T-helper 1 cell treated with Interleukin-12 subunit alpha and Interleukin-12 subunit beta and Interleukin-4 antibody, amounts not matched to agents 30 ng/mL and 1 ng/mL, for 36 hours (primary cell): ENCODE data around the gene ANK2. TPM values are rescaled to one million over a fixed set of nuclear protein-coding genes. Genes with fewer than 3 reads are reported as not detected.
"Not testable (repeated sequence)": the region's sequence is repeated elsewhere in the genome, so short reads cannot be mapped to it uniquely, and the experiment has no call there.

Experiments used
- intact Hi-C: fragments of 100-400 bp; cut with micrococcal nuclease; formaldehyde crosslinking; loops from one replicate; pipeline ENCODE4 v1.15.1; 2024
- total RNA-seq: library from RNA; stranded (reverse); gene quantifications from 2 replicates; pipeline ENCODE4 v1.2.3, GENCODE V29; 2022

Gene ANK2
- total RNA-seq, 1 donor from 2014 or later: 1.4 TPM

DNA sequence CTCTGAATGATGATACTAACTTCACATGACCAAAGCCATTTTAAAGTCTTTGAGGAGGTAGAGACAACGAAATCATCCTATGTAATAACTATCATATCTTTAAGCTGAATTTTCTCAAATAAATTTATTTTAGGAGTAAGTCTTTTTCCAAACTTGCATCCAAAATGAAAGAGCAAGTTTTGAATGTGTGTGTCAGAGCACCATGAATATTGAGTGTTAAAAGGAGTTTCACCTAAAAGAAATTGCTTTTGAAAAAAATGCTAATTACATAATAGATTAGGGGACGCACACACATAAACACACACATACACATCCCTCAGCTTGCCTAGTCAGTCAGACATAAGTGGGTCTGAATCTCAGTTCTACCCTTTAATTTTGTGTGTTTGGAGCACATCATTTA is 1.9 kb downstream of the ANK2 start:
- intact Hi-C loops: no loop called here

DNA sequence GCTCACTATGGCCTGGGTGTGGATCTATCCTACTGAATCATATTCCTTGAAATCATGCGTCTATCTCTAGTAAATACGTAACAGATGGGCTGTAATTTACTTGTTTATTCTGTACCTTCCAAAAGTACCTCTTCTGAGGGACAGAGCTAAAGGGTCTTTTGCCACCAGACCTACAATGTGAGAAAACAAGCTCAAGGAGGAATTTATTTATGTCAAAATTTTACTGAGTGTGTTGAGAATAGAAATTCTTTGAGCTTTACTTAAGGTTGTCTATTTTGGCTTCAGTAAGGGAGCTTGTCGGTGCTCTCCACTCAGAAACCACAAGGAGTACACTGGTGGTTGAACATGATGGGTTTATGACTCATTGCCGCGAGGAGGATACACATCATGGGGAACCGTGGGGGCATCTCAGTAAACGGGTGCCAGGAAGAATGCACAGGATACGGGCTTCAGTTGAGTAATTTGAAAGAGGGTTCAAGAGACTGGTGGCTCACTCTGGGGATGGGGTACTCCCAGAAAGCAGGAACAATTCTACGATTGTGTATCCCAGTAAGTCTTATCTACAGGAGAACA is 3.0 kb downstream of the ANK2 start:
- intact Hi-C loops: no loop called here

DNA sequence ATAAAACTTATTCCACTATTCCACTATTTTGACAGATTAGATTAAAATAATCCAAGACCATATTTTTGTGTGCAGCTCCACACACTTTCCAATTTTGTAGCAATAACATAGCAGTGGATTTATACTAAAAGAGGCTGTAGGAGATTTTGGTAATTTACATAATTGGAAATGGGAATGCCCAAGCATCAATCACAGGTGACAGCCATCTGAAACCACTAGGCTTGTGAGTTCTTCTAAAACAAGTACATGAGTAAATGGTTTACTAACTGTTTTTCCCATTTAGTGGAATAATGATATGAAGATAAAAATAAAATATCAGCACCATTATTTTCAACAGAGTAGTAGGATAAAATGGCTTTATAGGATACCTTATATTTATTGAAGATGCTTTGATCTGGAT is 4.4 kb downstream of the ANK2 start:
- intact Hi-C loops: no loop called here

DNA sequence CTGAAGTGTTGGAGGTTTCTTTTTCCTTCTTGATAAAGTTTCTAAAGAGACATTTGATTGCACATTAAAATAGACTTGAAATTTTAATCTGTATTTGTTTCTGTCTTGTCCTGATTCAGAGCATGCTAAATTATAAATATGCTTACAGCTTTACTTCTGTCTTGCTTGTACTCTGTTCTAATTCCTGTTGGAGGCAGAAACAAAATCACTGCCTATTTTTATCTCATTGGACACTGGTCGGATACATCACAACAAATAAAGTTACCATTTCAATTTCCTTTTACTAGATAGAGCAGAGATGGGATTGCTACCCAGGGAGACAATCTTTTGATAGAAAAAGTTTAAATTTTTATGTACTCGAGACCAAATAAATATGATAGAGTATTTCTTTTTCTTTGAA is 6.9 kb downstream of the ANK2 start:
- intact Hi-C loops: no loop called here

DNA sequence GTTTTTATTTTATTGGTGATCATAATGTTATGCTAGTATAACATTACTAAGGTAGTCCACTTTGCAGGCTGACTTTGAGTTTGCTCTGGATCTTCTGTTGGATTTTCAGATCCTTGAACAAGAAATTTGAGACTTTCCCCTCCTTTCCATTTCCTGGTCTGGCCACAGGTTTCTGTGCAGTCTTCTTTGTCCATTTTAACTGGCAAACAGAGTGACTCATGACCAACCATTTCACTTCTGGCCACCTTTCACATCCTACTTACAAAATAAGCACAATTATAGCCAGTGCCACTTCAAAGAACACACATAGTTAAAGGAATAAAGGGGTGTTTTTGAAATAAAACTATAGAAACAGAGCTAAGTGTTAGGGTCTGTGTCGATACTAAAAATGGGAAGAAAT is 8.4 kb downstream of the ANK2 start:
- intact Hi-C loops: no loop called here

DNA sequence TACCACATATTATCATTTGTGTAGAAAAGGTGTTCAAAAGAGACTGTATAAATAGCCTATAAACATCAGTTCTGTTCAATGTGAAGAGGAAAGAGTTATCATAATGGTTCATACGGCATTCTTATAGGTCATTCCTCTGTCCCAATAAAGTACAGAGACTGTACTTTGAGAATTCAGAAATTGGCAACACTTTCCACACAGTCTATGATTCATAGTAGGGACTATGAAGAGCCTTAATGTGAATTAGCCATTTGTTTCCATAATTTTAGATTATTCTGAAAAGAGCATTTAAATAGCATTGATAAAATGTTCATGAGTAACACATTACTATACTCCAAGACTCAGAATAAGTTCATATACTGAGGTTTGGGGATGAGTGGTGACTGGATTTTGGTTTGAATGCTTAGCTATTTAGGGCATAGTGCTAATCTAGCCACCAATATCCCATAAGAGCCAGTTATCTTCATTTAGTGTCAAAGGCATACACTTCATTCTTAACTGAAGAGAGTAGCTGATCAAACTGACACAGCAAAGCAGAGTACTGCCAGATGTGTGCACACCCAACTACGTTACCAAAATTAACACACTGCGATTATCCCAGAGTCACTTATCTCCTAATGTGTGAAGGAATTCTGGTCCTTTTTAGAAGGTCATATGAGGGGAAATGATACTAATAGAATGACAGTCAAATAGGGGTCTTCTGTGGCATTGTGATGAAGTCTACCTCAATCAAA is 10.2 kb downstream of the ANK2 start:
- intact Hi-C loops: no loop called here

DNA sequence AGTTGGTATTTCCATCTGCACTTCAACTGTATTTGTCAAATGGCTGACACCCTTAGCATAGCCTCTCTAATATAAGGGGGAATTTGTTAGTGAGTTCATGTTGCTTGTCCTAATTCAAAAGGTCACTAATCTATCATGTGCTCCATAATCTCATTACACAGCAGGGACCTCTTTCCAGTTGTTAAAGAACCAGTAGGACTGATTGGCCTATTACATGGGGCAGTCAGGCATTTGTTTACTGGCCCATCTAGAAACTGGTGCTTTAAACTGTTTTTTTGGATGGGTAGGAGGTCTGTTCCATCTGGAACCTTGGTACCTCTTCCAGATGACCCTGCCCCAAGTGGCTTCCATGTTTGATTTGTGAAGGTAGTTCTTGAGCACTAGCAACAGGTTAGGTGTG is 11.4 kb downstream of the ANK2 start:
- intact Hi-C loops: no loop called here

DNA sequence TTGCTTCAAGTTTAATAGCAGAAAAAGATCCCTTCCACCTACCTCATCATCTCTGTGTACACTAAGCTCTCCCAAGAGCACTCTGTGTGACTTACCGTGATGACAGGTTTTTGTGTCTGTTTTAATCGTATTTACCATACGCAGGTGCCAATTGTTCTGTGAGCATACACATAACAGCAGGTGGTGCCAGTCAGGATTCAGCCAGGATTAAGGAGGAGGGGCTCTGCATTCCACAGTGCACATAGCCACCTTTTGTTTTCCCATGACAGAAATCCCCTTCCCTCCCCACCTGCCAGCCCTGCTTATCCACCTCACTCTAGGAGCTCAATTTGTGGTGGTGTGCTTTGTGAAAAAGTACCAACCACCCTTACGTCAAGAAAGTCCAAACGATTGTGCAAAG is 14.8 kb downstream of the ANK2 start:
- intact Hi-C loops: no loop called here

DNA sequence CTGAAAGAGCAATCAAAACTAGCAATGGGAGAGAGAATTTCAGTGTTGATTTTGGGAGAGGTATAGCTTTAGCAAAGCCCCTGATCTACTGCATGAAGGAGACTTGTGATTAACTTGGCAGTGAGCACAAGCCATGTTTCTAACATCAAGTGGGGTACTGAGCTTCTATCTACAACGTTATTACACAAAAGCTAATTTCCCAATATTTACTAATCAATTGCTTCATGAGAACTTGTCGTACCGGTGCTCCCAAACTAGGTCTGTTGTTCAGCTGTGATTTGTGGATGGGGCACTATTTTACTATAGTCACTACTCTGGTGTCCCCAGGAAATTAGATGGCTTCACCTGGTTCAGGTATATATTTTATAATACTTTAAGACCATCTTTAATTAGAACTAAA is 16.2 kb downstream of the ANK2 start:
- intact Hi-C loops: no loop called here

DNA sequence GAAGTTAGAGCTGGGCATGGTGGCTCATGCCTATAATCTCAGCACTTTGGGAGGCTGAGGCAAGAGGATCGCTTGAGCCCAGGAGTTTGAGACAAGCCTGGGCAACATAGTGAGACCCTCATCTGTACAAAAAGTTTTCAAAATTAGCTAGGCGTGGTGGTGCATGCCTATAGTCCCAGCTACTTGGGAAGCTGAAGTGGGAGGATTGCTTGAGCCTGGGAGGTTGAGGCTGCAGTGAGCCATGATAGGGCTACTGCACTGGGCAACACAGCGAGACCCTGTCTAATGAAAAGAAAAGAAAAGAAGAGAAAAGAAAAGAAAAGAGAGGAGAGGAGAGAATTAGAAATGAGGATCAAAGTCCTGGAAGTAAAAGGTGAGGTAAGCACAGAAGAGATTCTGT is 19.3 kb downstream of the ANK2 start:
- intact Hi-C loops: not testable (repeated sequence)

DNA sequence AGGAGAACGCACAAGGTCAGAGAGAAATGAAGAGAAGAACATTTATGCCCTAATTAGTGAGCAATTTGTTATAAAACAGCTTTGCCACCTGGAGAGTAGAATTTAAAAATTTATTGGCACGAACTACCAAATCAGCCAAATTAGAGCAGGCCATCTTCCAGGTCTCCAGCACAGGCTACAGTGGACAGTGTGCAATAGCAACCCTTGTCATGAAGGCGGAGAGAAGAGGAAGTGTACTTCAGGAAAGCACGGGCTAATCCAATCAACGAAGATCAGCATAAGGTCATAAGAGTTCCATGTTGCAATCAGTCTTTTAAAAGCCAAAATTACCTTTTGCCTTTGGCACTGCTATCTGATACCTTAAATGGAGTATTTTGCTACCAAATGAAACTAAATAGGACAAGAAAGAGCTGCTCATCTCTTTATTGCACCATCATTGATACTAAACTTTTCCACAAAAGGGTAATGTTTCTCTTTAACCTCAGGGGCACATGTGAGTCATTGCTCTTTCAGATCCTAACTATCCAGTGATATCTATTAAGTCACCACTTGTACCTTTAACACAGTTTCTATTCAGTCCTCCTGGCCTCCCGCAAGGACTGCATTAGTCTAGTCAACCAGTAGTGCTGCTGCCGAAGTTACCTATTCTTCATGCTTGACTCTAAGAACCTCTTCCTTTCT is 19.9 kb downstream of the ANK2 start:
- intact Hi-C loops: no loop called here

DNA sequence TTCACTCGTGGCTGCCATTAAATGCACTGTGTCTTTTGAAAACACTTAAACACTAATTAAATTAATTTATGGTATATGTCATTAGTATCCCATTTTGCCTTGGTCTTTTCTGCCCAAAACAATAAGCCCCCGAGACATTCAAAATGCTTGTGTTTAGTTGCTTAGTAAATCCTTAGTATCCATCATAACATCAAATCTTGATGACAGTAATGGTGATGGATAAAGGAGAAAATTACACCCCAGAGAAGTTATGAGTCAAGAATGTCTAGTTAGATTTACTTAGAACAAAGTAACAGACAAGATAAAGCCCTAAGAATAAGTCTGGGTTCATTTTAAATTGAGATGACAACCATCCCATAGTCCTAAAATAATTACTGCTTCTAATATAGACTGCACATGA is 21.3 kb downstream of the ANK2 start:
- intact Hi-C loops: no loop called here

DNA sequence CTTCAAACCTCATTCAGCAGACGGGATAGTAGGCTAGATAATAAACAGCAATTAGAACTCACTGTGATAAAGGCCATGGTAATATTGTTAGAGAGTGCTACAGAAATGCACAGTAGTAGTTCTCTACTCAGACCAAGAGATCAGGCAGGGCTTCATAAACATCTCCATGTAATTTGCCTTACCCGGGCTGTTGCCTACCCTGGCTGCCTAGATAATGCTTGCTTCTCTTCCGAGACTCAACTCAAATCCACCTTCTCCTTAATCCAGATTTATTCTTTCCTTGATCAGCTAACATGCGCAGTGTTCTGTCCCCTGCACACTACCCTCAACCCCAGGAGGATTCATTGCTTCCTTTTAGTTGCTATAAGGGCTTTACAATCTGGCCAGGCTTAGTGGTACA is 21.8 kb downstream of the ANK2 start:
- intact Hi-C loops: no loop called here

DNA sequence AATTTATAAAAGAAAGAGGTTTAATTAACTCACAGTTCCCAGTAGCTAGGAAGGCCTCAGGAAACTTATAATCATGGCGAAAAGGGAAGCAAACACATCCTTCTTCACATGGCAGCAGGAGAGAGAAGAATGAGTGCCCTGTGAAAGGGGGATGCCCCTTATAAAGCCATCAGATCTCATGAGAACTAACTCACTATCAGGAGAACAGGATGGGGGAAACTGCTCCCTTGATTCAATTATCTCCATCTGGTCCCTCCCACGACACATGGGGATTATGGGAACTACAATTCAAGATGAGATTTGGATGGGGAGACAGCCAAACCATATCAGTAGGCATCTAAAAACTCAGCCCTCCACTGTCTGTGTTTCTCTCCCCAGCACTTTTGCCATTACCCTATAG is 22.4 kb downstream of the ANK2 start:
- intact Hi-C loops: no loop called here

DNA sequence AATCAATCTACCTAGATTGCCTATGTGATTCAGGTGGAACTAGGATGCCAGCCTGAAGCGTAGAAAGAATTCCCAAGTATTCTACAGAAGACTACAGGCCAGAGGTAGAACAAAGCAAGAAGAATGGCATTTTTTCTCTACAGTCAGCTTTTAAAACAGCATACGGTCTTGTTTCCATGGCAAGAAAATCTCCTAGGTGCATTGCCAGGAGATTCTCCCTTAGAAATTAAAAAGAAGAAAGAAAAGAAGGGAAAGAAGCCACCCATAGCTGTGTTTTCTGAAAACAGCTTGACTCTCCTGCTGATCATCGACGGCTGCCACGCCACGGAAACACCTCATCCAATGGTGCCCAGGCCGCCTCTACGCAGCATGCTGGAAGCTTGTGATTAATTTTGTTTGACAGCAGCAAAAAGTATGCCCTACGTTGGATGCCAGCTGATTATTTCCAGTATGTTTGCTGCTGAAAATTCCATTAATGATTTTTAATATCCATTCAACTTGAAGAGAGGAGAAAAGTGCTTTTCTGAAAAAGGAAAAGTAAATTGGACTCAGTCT is 24.1 kb downstream of the ANK2 start:
- intact Hi-C loops: no loop called here

DNA sequence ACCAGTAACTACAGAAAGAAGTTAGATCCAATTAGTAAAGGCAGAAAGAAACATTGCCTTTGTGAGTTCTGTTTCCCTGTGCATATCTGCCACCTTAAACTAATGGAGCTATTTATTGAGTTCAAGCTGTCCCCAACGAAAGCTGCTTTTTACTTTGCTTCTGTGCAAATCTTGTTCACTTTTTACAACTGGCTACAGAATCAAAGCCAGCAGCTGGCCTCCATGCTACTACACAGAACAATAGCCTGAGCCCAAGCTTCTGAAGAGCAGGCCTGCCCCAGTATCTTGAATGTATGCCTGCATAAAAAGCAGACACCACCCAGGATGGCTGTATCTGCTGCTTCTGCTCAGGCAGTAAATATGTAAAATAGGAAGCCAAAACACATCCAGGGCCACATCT is 28.1 kb downstream of the ANK2 start:
- intact Hi-C loops: no loop called here

DNA sequence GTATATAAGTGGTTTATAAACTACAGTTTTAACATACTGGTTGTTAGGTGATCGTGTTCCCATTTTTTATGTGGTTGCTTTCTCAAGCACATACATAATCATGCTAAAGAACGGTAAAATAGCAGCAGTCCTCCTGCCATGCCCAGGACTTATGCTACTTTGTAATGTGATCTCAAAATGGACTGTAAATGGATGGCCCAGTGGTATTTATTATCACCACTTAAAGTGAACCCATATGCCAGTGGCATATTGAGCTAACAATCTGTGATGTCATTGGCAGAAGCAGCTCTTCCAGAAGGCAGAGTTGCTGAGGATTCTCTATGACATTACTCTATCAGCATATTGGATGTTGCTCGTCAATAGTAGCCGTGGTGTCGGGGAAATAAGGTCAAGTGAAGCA is 28.6 kb downstream of the ANK2 start:
- intact Hi-C loops: no loop called here

DNA sequence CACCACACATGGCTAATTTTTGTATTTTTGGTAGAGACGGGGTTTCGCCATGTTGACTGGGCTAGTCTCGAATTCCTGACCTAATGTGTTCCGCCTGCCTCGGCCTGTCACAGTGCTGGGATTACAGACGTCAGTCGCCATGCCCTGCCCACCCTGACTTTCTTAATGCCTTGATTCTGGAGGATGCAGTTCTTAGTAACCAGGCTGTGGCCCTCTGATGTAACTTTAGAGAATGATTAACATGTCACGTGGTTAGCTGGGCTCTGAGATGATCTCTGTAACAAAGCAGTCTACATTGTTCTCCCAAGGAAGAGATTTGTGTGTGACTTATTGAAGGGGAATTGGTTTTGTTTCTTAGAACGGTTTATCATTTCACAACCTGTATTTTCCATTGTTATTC is 30.6 kb downstream of the ANK2 start:
- intact Hi-C loops: no loop called here

DNA sequence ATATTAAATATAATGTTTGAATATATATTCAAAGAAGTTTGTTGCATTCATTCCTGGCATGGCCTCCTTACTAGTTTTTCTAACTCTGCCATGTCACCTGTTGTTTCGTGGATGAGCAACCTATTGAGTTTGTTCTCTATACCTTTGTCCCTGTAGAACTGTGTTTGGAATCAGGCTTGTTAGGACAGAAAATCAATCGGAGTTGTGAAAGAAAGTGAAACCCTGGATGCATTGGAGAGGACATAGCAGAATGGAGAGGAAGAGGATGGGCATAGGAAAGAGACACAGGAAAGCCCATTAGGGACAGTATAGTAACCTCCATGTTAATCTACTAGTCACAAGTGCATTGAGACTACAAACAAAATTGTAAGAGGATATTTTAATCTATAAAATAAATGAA is 31.2 kb downstream of the ANK2 start:
- intact Hi-C loops: no loop called here

DNA sequence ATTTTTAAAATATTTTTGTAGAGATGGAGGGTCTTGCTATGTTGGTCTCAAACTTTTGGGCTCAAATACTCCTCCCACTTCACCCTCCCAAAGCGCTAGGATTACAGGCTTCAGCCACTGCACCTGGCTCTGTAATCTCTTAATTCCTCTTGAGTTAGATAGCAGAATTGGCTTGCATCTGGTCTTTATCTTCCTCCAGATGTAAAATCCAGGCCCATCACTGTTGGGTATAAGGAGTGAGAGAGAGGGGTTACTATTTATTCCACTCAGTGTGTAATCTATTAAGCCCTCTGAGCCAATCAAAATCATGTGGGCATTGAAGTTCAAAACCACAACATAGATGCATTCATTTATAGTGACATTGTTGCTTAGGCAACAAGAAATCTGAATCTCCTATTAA is 33.9 kb downstream of the ANK2 start:
- intact Hi-C loops: no loop called here

DNA sequence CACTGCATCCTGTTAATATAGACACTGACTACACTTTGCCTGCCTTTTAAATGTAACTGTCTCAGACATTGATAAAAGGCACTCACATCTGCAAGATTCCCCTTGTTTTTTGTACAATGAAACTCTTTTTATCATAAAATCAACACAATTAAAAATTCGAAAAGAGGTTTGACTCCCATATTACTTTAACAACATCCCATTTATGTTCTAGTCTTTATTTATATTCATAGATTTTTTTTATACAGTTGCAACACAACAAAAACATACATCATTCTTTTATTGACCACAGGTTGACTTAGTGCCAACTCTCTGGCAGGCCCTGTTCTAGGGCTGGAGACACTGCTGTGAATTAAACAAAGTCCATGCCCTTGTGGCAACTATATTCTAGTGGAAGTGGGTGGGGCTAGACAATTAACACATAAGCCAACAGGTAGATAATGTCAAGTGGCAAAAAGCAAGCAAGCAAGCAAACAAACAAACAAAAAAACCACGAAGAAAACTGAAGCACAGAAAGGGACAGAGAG is 36.8 kb downstream of the ANK2 start:
- intact Hi-C loops: no loop called here

DNA sequence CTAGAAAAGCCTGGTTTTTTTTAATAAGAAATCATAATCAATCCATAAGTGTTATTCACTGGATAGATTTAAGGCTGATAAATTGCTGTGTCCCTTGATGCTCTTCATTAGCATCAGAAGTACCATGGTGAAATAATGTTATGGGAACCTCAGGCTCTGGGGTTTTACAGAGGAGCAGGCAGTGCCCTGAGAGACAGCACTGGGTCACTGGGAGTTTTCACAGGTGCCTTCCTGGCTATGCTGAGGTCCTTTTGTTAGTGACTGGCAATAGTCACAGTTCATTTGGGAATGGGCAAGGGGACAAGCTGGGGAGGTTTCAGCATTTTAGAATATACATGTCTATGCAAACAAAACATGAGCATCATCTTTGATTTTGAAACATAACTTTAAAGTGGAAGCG is 38.6 kb downstream of the ANK2 start:
- intact Hi-C loops: no loop called here
